H9 (cell line): ENCODE data around the gene PFDN1. TPM values are rescaled to one million over a fixed set of nuclear protein-coding genes. Genes with fewer than 3 reads are reported as not detected.

Experiments used
- DNase-seq: peaks from one replicate; pipeline ENCODE4 v3.0.0-alpha.2; 2017
- H2AFZ ChIP-seq: one replicate; pipeline ENCODE4 v1.6.1; 2013; ENCODE audit warnings: mild to moderate bottlenecking, low read length, control low read depth, moderate library complexity
- H2AK5ac ChIP-seq: 2 replicates; pipeline ENCODE4 v1.6.1; 2013; ENCODE audit warnings: low read length, control low read depth, mixed read lengths; ENCODE audit not compliant: insufficient read length
- H2BK120ac ChIP-seq: one replicate; pipeline ENCODE4 v1.6.1; 2013; ENCODE audit warnings: low read depth, mild to moderate bottlenecking, low read length, control low read depth, inconsistent platforms; ENCODE audit not compliant: poor library complexity, severe bottlenecking
- H2BK12ac ChIP-seq: 2 replicates; pipeline ENCODE4 v1.6.1; 2013; ENCODE audit warnings: low read length, control low read depth, mixed read lengths, low read depth; ENCODE audit not compliant: insufficient read length
- H2BK15ac ChIP-seq: 2 replicates; pipeline ENCODE4 v1.6.1; 2013; ENCODE audit warnings: low read depth, low read length, control low read depth
- H2BK20ac ChIP-seq: one replicate; pipeline ENCODE4 v1.6.1; 2013; ENCODE audit warnings: low read depth, mild to moderate bottlenecking, low read length, control low read depth, inconsistent platforms; ENCODE audit not compliant: poor library complexity, severe bottlenecking
- H2BK5ac ChIP-seq: 2 replicates; pipeline ENCODE4 v1.6.1; 2013; ENCODE audit warnings: low read length, control low read depth, mixed read lengths; ENCODE audit not compliant: insufficient read length
- H3K14ac ChIP-seq: 2 replicates; pipeline ENCODE4 v1.6.1; 2013; ENCODE audit warnings: low read length, control low read depth; ENCODE audit not compliant: insufficient read depth
- H3K18ac ChIP-seq: 2 replicates; pipeline ENCODE4 v1.6.1; 2013; ENCODE audit warnings: low read depth, mild to moderate bottlenecking, mixed read lengths, low read length, control low read depth; ENCODE audit not compliant: insufficient read length
- H3K23ac ChIP-seq: 2 replicates; pipeline ENCODE4 v1.6.1; 2013; ENCODE audit warnings: low read length, control low read depth, mixed read lengths, low read depth; ENCODE audit not compliant: insufficient read length
- H3K23me2 ChIP-seq: 2 replicates; pipeline ENCODE4 v1.6.1; 2013; ENCODE audit warnings: low read depth, mild to moderate bottlenecking, mixed read lengths, low read length, control low read depth; ENCODE audit not compliant: insufficient read length, poor library complexity, severe bottlenecking
- H3K27ac ChIP-seq: 2 replicates; pipeline ENCODE4 v1.5.1; 2013; ENCODE audit warnings: low read length, control low read depth, mixed read lengths, low read depth; ENCODE audit not compliant: insufficient read length
- H3K27me3 ChIP-seq: 2 replicates; pipeline ENCODE4 v1.6.1; 2013; ENCODE audit warnings: low read length, control low read depth, inconsistent platforms; ENCODE audit not compliant: insufficient read depth
- H3K4ac ChIP-seq: 2 replicates; pipeline ENCODE4 v1.6.1; 2013; ENCODE audit warnings: low read depth, mild to moderate bottlenecking, control low read depth, inconsistent platforms, low read length, moderate library complexity
- H3K4me1 ChIP-seq: 2 replicates; pipeline ENCODE4 v1.6.1; 2013; ENCODE audit warnings: low read length, control low read depth, inconsistent platforms; ENCODE audit not compliant: insufficient read depth
- H3K4me2 ChIP-seq: 2 replicates; pipeline ENCODE4 v1.6.1; 2013; ENCODE audit warnings: low read length, control low read depth, mixed read lengths; ENCODE audit not compliant: insufficient read length, insufficient read depth
- H3K56ac ChIP-seq: 2 replicates; pipeline ENCODE4 v1.6.1; 2013; ENCODE audit warnings: low read depth, mild to moderate bottlenecking, mixed read lengths, low read length, control low read depth; ENCODE audit not compliant: insufficient read length
- H3K79me1 ChIP-seq: 2 replicates; pipeline ENCODE4 v1.6.1; 2013; ENCODE audit warnings: low read depth, mild to moderate bottlenecking, moderate library complexity, low read length, control low read depth, inconsistent platforms; ENCODE audit not compliant: insufficient read depth, poor library complexity, severe bottlenecking
- H3K79me2 ChIP-seq: 2 replicates; pipeline ENCODE4 v1.6.1; 2013; ENCODE audit warnings: low read length, control low read depth, inconsistent platforms; ENCODE audit not compliant: insufficient read depth
- H3K9ac ChIP-seq: 2 replicates; pipeline ENCODE4 v1.6.1; 2013; ENCODE audit warnings: low read length, control low read depth, mixed read lengths; ENCODE audit not compliant: insufficient read length; ENCODE audit errors: extremely low read depth
- H3K9me3 ChIP-seq: one replicate; pipeline ENCODE4 v1.6.1; 2013; ENCODE audit warnings: low read depth, low read length, inconsistent platforms; ENCODE audit not compliant: control insufficient read depth
- H3T11ph ChIP-seq: one replicate; pipeline ENCODE4 v1.6.1; 2013; ENCODE audit warnings: mild to moderate bottlenecking, low read length, control low read depth, inconsistent platforms
- H4K20me1 ChIP-seq: one replicate; pipeline ENCODE4 v1.6.1; 2013; ENCODE audit not compliant: control insufficient read depth, insufficient read length, insufficient read depth
- H4K5ac ChIP-seq: 2 replicates; pipeline ENCODE4 v1.6.1; 2013; ENCODE audit warnings: low read depth, mild to moderate bottlenecking, mixed read lengths, low read length, control low read depth; ENCODE audit not compliant: insufficient read length
- H4K8ac ChIP-seq: replicated peaks from 2 replicates; pipeline ENCODE4 v1.6.1; 2013; ENCODE audit warnings: low read length, control low read depth, mixed read lengths, low read depth; ENCODE audit not compliant: insufficient read length
- H4K91ac ChIP-seq: 2 replicates; pipeline ENCODE4 v1.6.1; 2013; ENCODE audit warnings: low read depth, mild to moderate bottlenecking, moderate library complexity, mixed read lengths, low read length, control low read depth; ENCODE audit not compliant: insufficient read length
- H3K27ac Mint-ChIP-seq, 3 experiments: 2 replicates in 2 of 3; 3 replicates in 1 of 3; pipeline ENCODE4 v1.8.0; 2020 to 2021; ENCODE audit warnings: mixed read lengths in 3 of 3, mild to moderate bottlenecking in 1 of 3, moderate library complexity in 1 of 3
- H3K27me3 Mint-ChIP-seq: 2 replicates; pipeline ENCODE4 v1.8.0; 2021; ENCODE audit warnings: low read depth, mild to moderate bottlenecking, moderate library complexity, mixed read lengths
- H3K36me3 Mint-ChIP-seq, 3 experiments: 2 replicates in 2 of 3; 3 replicates in 1 of 3; pipeline ENCODE4 v1.8.0; 2020 to 2021; ENCODE audit warnings: low read depth in 3 of 3, mixed read lengths in 3 of 3; ENCODE audit not compliant: insufficient read depth in 1 of 3
- H3K4me1 Mint-ChIP-seq, 2 experiments: 2 replicates each; pipeline ENCODE4 v1.8.0; 2020; ENCODE audit warnings: mixed read lengths in 2 of 2
- H3K4me3 Mint-ChIP-seq, 2 experiments: 2 replicates in 1 of 2; 3 replicates in 1 of 2; pipeline ENCODE4 v1.8.0; 2020 to 2021; ENCODE audit warnings: mild to moderate bottlenecking in 2 of 2, mixed read lengths in 2 of 2, moderate library complexity in 1 of 2
- H3K9me3 Mint-ChIP-seq, 2 experiments: 2 replicates in 1 of 2; 3 replicates in 1 of 2; pipeline ENCODE4 v1.8.0; 2020; ENCODE audit warnings: mild to moderate bottlenecking in 2 of 2, mixed read lengths in 2 of 2, moderate library complexity in 1 of 2
- CTCF ChIP-seq: fragments of 200-600 bp; sonication (generic); conservative IDR thresholded peaks from 3 replicates; pipeline ENCODE4 v1.8.0; 2021; ENCODE audit warnings: antibody characterized with exemption, mild to moderate bottlenecking
- WGBS: extraction: QIAGEN DNeasy Blood & Tissue Kit; methylation state at CpG from one replicate; pipeline ENCODE4 v1.1.7; 2013; ENCODE audit warnings: missing lambda C conversion rate, low lambda C conversion rate, mixed read lengths; ENCODE audit not compliant: insufficient read length; ENCODE audit errors: extremely low coverage; 5-methylcytosine and 5-hydroxymethylcytosine counted together
- total RNA-seq: library from RNA; stranded (reverse); gene quantifications from 2 replicates; pipeline ENCODE4 v1.2.1, GENCODE V29; 2021

Gene PFDN1
- total RNA-seq, 1 experiment from 2014 or later = 58.3 TPM

- Histone ChIP-seq H2BK15ac (no peak overlapping the region), H3K23me2 (no peaks in the 10 kb centered on the region), H3K56ac (no peak overlapping the region), H3K27ac (no peak overlapping the region), H4K8ac (no peak overlapping the region), H3K23ac (no peak overlapping the region), H4K91ac (no peak overlapping the region), H2BK120ac (no peak overlapping the region), H2BK5ac (no peak overlapping the region), H3K4me2 (no peak overlapping the region), H2AK5ac (no peak overlapping the region), H2AFZ (no peak overlapping the region), H2BK20ac (no peak overlapping the region), H3K27me3 (no peaks in the 10 kb centered on the region), H3K79me1 (peaks cover 5% of the 10 kb centered on the region), H4K20me1 (no peaks in the 10 kb centered on the region), H3K4ac (no peak overlapping the region), H4K5ac (no peak overlapping the region), H3K4me1 (no peaks in the 10 kb centered on the region), H3K14ac (no peak overlapping the region), H3K9ac (no peak overlapping the region), H2BK12ac (no peak overlapping the region), H3K18ac (no peak overlapping the region), H3K9me3 (no peaks in the 10 kb centered on the region), H3K79me2 (peaks cover 5% of the 10 kb centered on the region; the same call in 1 of the 2 replicates), H3T11ph (no peak overlapping the region)
- Mint-ChIP-seq H3K36me3 (peaks cover 3 to 21% (median 21%) of the 10 kb centered on the region in 3 experiments; a peak in 6 of 7 replicates), H3K9me3 (no peaks in the 10 kb centered on the region), H3K27ac (no peak overlapping the region), H3K4me1 (peaks cover 0 to 19% of the 10 kb centered on the region in 2 experiments; a peak in 3 of 4 replicates), H3K27me3 (no peaks in the 10 kb centered on the region), H3K4me3 (no peak overlapping the region)
- no peak for TF ChIP-seq CTCF
- no peak for DNase-seq
- WGBS = no CpG with 5 or more reads among the region's 3 CpGs
These were observed 6.6 kb downstream of the PFDN1 start for GRCh38 chr5:140296289-140296688.
